ENCODE data around the gene ZMPSTE24.

GRCh38 chr1:40218333-40218732 is 39.7 kb upstream of the ZMPSTE24 start:
- TF ChIP-seq POLR2A (IDR thresholded peaks at IDR 0.05) = no peak
- TF ChIP-seq CTCF (IDR thresholded peaks at IDR 0.05) = no peak
- TF ChIP-seq EP300 (IDR thresholded peaks at IDR 0.05) = no peak

Data from ovary (tissue), 3 donors.